Right atrium auricular region (tissue), 2 donors: ENCODE results near the gene AKAP8. TPM values are rescaled to one million over a fixed set of nuclear protein-coding genes. Genes with fewer than 3 reads are reported as not detected.
A peak's percentile ranks its signal among the peaks of the same experiment; 100 is the strongest.
"Not testable (repeated sequence)": the region's sequence is repeated elsewhere in the genome, so short reads cannot be mapped to it uniquely, and the experiment has no call there.

Experiments used
- DNase-seq: peaks from one replicate; pipeline ENCODE4 v3.0.0-alpha.2; 2019; ENCODE audit warnings: low spot score
- H3K27ac ChIP-seq, 2 donors: fragments of 200-600 bp; sonication (generic); 1 replicate in 1 of 2; 2 replicates in 1 of 2; pipeline ENCODE4 v1.5.1; 2016 to 2019
- H3K27me3 ChIP-seq, 2 donors: fragments of 200-600 bp; sonication (generic); one replicate each; pipeline versions ENCODE4 v1.5.1 to v1.6.0; 2017 to 2019
- H3K36me3 ChIP-seq: fragments of 200-600 bp; sonication (generic); one replicate; pipeline ENCODE4 v1.5.1; 2016
- H3K4me1 ChIP-seq, 2 donors: fragments of 200-600 bp; sonication (generic); one replicate each; pipeline versions ENCODE4 v1.5.1 to v1.6.0; 2017 to 2019
- H3K4me3 ChIP-seq, 2 donors: fragments of 200-600 bp; sonication (generic); 1 replicate in 1 of 2; 2 replicates in 1 of 2; pipeline ENCODE4 v1.5.1; 2017 to 2019; ENCODE audit warnings: mild to moderate bottlenecking in 1 of 2, moderate library complexity in 1 of 2
- H3K9me3 ChIP-seq, 2 donors: fragments of 200-600 bp; sonication (generic); one replicate each; pipeline ENCODE4 v1.5.1; 2019
- total RNA-seq, 2 donors: library from RNA; depleted of rRNA; stranded (reverse); fragments of >200 nt; gene quantifications; one replicate each; pipeline ENCODE4 v1.1.0, GENCODE V29; 2016
- TF ChIP-seq, protein P1 (sequence below), 2 donors: fragments of 200-600 bp; sonication (generic); IDR thresholded peaks; one replicate each; pipeline ENCODE4 v1.5.1; 2019; ENCODE audit warnings: antibody characterized with exemption in 2 of 2

Gene AKAP8
- total RNA-seq, 2 donors from 2014 or later = 12.3 to 17.9 TPM

DNA sequence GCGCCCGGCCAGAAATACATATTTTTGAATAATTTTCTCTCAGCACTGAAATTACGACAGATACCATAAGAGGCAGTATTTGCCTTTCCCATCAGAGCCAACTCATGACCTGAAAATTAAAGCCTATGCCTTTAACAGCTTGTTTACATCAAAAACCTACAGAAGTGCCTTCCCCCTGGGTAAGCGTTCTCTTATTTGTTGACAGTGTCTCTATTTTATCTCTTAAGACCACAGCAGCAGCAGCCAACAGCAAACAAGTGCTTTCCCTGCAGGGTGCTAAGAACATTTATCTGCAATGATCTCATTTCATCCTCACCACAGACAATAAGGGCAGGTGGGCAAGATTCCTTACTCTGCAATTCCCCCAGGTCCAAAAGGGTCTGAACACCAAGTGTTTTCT lies 33.2 kb upstream of the AKAP8 start:
- TF ChIP-seq, protein P1, sequence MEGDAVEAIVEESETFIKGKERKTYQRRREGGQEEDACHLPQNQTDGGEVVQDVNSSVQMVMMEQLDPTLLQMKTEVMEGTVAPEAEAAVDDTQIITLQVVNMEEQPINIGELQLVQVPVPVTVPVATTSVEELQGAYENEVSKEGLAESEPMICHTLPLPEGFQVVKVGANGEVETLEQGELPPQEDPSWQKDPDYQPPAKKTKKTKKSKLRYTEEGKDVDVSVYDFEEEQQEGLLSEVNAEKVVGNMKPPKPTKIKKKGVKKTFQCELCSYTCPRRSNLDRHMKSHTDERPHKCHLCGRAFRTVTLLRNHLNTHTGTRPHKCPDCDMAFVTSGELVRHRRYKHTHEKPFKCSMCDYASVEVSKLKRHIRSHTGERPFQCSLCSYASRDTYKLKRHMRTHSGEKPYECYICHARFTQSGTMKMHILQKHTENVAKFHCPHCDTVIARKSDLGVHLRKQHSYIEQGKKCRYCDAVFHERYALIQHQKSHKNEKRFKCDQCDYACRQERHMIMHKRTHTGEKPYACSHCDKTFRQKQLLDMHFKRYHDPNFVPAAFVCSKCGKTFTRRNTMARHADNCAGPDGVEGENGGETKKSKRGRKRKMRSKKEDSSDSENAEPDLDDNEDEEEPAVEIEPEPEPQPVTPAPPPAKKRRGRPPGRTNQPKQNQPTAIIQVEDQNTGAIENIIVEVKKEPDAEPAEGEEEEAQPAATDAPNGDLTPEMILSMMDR (IDR thresholded peaks at IDR 0.05) = no peak
- Histone ChIP-seq H3K27ac (peak overlapping the region; percentile 33 to 45), H3K36me3 (peaks cover 24% of the 10 kb centered on the region), H3K9me3 (no peaks in the 10 kb centered on the region), H3K4me3 (no peak overlapping the region), H3K4me1 (peaks cover 0 to 79% of the 10 kb centered on the region in 2 donors), H3K27me3 (no peaks in the 10 kb centered on the region)
- no peak for DNase-seq

DNA sequence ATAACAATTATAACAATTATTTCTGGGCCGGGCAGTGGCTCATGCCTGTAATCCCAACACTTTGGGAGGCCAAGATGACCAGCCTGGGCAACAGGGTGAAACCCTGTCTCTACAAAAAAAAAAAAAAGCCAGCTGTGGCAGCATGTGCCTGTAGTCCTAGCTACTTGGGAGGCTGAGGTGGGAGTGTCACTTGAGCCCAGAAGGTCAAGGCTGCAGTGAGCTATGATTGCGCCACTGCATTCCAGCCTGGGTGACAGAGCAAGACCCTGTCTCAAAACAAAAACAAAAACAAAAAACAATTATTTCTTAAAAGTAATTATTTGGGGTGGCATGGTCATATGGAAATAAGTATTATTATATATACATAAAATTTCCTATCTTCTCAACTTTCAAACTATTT lies 31.8 kb upstream of the AKAP8 start:
- DNase-seq, H3K9me3 ChIP-seq, H3K4me3 ChIP-seq, H3K27me3 ChIP-seq: not testable (repeated sequence)
- H3K4me1 ChIP-seq = peaks cover 0 to 75% of the 10 kb centered on the region in 2 donors
- peaks cover 24% of the 10 kb centered on the region for H3K36me3 ChIP-seq
- peak overlapping the region; percentile 33 to 45 for H3K27ac ChIP-seq

DNA sequence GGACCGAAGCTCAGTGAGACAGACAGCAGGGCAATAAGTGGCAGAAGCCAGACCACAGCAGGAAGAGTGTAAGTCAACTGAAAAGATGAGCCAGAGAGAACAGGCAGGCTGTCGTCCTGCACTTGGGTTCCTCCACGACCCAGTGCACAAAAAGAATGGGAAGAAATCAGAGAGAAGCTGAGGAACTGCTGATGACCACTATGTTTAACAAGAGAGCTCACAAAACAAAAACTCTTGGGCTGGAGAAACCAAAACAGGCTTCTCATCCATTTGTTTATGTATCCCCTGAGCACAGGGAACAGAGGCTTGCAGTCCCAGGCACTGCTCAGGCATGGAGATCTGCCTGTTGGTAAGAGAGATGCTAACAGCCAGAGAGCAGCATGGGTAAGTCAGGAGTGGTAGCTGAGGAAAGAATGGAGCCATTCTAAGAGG lies 25.2 kb upstream of the AKAP8 start:
- Histone ChIP-seq H3K27me3 (no peaks in the 10 kb centered on the region), H3K9me3 (no peaks in the 10 kb centered on the region), H3K36me3 (peaks cover 40% of the 10 kb centered on the region), H3K4me1 (peaks cover 0 to 76% of the 10 kb centered on the region in 2 donors), H3K27ac (peak overlapping the region; percentile 77 to 85), H3K4me3 (no peak overlapping the region)
- TF ChIP-seq, protein P1 (IDR thresholded peaks at IDR 0.05) = no peak
- DNase-seq = no peak

DNA sequence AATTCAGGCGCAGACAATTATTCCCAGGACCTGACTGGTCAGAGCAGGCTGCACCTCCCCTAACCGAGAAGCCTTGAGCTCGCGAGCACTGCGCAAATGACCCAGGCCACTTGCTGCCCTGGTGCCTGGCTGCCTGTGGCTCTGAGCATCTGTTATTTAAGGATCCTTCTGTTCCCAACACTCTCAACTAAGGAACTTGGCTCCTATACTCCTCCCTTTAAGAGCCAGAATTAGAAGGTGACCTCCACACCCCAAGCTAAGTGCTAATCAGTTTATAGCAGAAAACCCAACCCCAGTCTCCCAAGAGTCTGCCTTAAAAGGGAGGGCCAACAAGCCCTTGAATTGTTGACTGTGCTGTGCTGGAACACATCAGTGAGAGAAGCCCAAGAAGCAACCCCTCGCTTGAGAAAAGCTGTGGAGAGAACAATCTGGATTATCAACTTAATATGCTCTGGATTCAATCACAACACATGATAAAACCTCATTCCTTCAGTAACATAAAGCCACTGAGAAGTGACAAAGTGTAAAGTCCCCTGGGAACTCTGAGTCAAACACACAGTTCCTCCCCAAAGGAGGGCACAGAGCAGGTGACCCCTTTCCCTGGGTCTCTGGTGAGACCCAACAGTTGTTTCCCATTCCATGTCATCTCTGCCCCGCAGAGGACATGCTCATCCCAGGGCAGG lies 24.7 kb upstream of the AKAP8 start:
- H3K4me3 ChIP-seq = no peak overlapping the region
- peaks cover 40% of the 10 kb centered on the region for H3K36me3 ChIP-seq

DNA sequence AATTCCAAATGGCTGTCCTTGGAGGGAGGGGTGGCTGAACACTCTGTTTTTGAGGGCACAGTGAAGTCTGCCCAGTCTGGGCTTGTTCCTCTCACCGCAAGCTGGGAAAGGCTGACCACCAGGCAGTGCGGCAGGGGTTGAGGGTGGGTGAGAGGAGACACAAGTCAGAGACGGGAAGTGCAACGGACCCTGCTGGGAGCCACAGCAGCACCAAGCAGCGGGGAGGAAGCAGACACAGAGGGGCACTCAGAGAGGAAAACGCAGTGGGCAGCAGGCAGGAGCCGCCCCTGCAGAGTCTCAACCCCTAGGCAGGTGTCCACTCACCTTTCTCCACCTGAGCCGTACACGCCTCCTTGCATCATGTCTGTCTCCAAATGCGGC lies 23.6 kb upstream of the AKAP8 start:
- TF ChIP-seq, protein P1 (IDR thresholded peaks at IDR 0.05) = no peak
- Histone ChIP-seq H3K9me3 (no peaks in the 10 kb centered on the region), H3K4me1 (peaks cover 0 to 69% of the 10 kb centered on the region in 2 donors), H3K36me3 (peaks cover 48% of the 10 kb centered on the region), H3K4me3 (peak overlapping the region in 1 of 2 donors; percentile 2), H3K27me3 (no peaks in the 10 kb centered on the region), H3K27ac (peak overlapping the region; percentile 77 to 85)
- no peak for DNase-seq

More for the DNA sequence above, 24.7 kb upstream of the AKAP8 start:
- Histone ChIP-seq H3K27me3 (no peaks in the 10 kb centered on the region), H3K27ac (peak overlapping the region; percentile 77 to 85), H3K9me3 (no peaks in the 10 kb centered on the region), H3K4me1 (peaks cover 0 to 72% of the 10 kb centered on the region in 2 donors)
- DNase-seq = no peak
- TF ChIP-seq, protein P1 (IDR thresholded peaks at IDR 0.05) = no peak

DNA sequence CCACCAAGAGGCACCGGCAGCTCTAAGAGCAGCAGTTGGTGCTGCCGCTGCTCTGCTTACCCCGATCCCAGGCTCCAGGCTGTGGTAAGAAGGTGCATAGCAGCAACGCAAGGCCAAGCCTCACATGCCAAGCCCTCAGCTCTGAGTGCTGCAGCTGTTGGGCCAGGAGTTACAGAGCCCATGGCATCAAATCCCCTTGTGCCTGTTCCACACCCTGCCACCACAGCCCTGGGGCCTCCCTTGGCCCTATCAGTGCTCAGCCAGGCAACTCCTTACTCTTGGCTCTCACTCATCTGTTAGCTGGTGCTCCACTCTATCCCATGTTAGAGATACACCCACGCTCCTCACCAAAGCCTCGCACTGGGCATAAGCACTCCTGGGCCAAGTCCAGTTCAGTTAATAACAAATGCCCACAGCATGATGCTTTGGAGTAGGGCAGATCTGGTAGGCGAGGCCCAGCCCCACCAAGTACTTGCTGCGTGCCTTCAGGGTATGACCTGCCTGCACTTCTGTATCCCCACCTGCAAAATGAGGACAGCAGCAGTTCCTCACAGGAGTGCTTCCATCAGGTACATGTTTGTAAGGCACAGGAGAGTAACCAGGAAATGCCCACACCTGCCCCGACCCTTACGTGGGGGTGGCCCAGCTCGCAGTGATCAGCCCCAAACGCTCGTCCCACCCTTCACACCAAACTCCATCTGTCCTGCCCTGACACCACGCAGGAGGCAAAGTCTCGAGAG lies 23.0 kb upstream of the AKAP8 start:
- Histone ChIP-seq H3K27me3 (no peaks in the 10 kb centered on the region), H3K9me3 (no peaks in the 10 kb centered on the region), H3K4me1 (peaks cover 0 to 69% of the 10 kb centered on the region in 2 donors), H3K4me3 (no peak overlapping the region), H3K27ac (peak overlapping the region; percentile 77 to 85), H3K36me3 (peaks cover 54% of the 10 kb centered on the region)
- no peak for DNase-seq
- TF ChIP-seq, protein P1 (IDR thresholded peaks at IDR 0.05) = no peak
